Measurements from ENCODE around the gene DNM1.

- no peak for TF ChIP-seq YY1 (IDR thresholded peaks at IDR 0.05; ENCODE audit: insufficient read depth, insufficient read length)
- no peak for TF ChIP-seq ZNF274 (IDR thresholded peaks at IDR 0.05; ENCODE audit: low read depth, low read length)
- TF ChIP-seq SUZ12 (IDR thresholded peaks at IDR 0.05; ENCODE audit: extremely low read depth, insufficient read depth, insufficient read length) = no peak
Observed at GRCh38 chr9:128244837-128245231, 41.7 kb downstream of the DNM1 start.
